CD4-positive, CD25-positive, alpha-beta regulatory T cell (primary cell): ENCODE data around the gene CLEC4F. TPM values are rescaled to one million over a fixed set of nuclear protein-coding genes. Genes with fewer than 3 reads are reported as not detected.

ENCODE experiments used
- ATAC-seq, 2 donors: fragments of 150-1000 bp; cut with Tn5 transposase; one replicate each; pipeline ENCODE4 v1.10.0; 2021; ENCODE audit warnings: low read depth in 2 of 2, moderate number of reproducible peaks in 2 of 2, moderate library complexity in 1 of 2
- DNase-seq, 3 donors: peaks; one replicate each; pipeline versions ENCODE4 v3.0.0 to v3.0.0-alpha.2; 2012 to 2022; ENCODE audit warnings: mixed read lengths in 1 of 3
- H3K27ac ChIP-seq: one replicate; pipeline ENCODE4 v1.7.0; 2013; ENCODE audit warnings: mild to moderate bottlenecking, low read length; ENCODE audit not compliant: insufficient read depth, poor library complexity, severe bottlenecking
- H3K27me3 ChIP-seq: one replicate; pipeline ENCODE4 v1.7.0; 2013; ENCODE audit warnings: low read length; ENCODE audit not compliant: control insufficient read depth, insufficient read depth
- H3K36me3 ChIP-seq: one replicate; pipeline ENCODE4 v1.7.0; 2013; ENCODE audit warnings: mild to moderate bottlenecking, low read length, moderate library complexity; ENCODE audit not compliant: control insufficient read depth, insufficient read depth
- H3K4me1 ChIP-seq: 2 replicates; pipeline ENCODE4 v1.7.0; 2013; ENCODE audit warnings: mild to moderate bottlenecking, low read length; ENCODE audit not compliant: insufficient read depth, control insufficient read depth, poor library complexity, severe bottlenecking
- H3K4me3 ChIP-seq: one replicate; pipeline ENCODE4 v1.7.0; 2013; ENCODE audit warnings: low read depth, mild to moderate bottlenecking, low read length, moderate library complexity
- H3K9me3 ChIP-seq, 2 experiments: 1 replicate in 1 of 2; 2 replicates in 1 of 2; pipeline ENCODE4 v1.7.0; 2013; ENCODE audit warnings: low read length in 2 of 2, mild to moderate bottlenecking in 1 of 2, moderate library complexity in 1 of 2; ENCODE audit not compliant: control insufficient read depth in 2 of 2
- H3K27ac Mint-ChIP-seq, 3 donors: one replicate each; pipeline ENCODE4 v1.8.0; 2020 to 2022; ENCODE audit warnings: mild to moderate bottlenecking in 3 of 3, mixed read lengths in 3 of 3, moderate library complexity in 2 of 3
- H3K27me3 Mint-ChIP-seq: one replicate; pipeline ENCODE4 v1.8.0; 2022; ENCODE audit warnings: mild to moderate bottlenecking, mixed read lengths
- H3K36me3 Mint-ChIP-seq: one replicate; pipeline ENCODE4 v1.8.0; 2020; ENCODE audit warnings: mixed read lengths
- H3K4me1 Mint-ChIP-seq, 4 donors: one replicate each; pipeline ENCODE4 v1.8.0; 2020 to 2022; ENCODE audit warnings: mixed read lengths in 4 of 4, mild to moderate bottlenecking in 1 of 4
- H3K4me3 Mint-ChIP-seq, 4 donors: one replicate each; pipeline ENCODE4 v1.8.0; 2020 to 2022; ENCODE audit warnings: mild to moderate bottlenecking in 4 of 4, mixed read lengths in 4 of 4, moderate library complexity in 3 of 4
- H3K9me3 Mint-ChIP-seq, 7 donors: one replicate each; pipeline ENCODE4 v1.8.0; 2020 to 2022; ENCODE audit warnings: mixed read lengths in 7 of 7, mild to moderate bottlenecking in 3 of 7, moderate library complexity in 2 of 7
- polyA plus RNA-seq, 4 donors: library from polyadenylated mRNA; unstranded; fragments of 300-500 nt; fragmentation: Illumina TruSeq; gene quantifications; one replicate each; pipeline ENCODE4 v1.2.3, GENCODE V29; 2021
- total RNA-seq: library from RNA; stranded (reverse); gene quantifications from one replicate; pipeline ENCODE4 v1.2.3, GENCODE V29; 2022

The CLEC4F gene
- total and polyA plus RNA-seq, 5 donors from 2014 or later, result not detected

DNA sequence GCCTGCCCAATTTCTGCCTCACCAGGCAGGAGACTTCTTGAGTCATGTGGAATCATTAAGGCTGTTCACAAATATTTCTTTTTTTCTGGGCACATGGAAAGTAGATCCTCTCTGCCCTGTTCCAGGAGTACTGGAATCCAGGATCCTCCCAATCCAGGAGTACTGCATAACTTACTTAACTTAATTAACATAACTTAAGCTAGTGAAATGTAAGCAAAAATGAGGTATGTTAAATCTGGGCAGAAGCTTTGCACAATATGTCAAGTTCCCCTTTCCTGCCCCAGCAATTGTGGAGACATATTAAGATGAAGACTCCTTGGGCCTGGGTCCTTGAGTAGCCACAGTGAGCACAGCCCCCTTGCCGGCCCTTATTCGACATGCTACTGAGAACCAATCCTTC lies 12.0 kb upstream of the CLEC4F start:
- Histone ChIP-seq H3K27ac (no peak overlapping the region), H3K4me1 (no peaks in the 10 kb centered on the region), H3K9me3 (no peaks in the 10 kb centered on the region), H3K36me3 (no peaks in the 10 kb centered on the region), H3K27me3 (no peaks in the 10 kb centered on the region), H3K4me3 (no peak overlapping the region)
- H3K27ac Mint-ChIP-seq, result no peak overlapping the region
- no peaks in the 10 kb centered on the region for H3K36me3 Mint-ChIP-seq
- DNase-seq (no peak), ATAC-seq (no peak)
- no peaks in the 10 kb centered on the region for H3K4me1 Mint-ChIP-seq
- no peak overlapping the region for H3K4me3 Mint-ChIP-seq
- peaks cover 10% of the 10 kb centered on the region for H3K27me3 Mint-ChIP-seq
- H3K9me3 Mint-ChIP-seq, result peaks cover 0 to 2% (median 0%) of the 10 kb centered on the region in 7 donors

DNA sequence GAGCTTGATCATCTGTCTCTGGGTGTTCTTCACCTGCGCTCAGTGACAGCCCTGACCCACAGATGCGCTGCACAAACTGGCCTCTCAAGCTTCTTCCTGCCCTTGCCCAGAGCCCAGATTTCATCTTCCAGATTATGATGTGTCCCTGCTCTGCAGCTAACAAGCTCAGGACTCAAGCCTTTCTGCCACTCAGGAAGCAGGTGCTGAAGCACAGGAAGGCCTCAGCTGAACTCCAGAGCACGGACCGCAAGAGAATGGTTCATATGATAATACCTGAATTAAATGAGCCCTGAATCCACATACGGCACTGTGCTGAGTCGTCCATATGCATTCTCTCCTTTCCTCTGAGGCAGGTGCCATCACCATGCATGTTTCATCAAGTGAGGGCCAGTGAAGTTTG lies 11.5 kb upstream of the CLEC4F start:
- H3K27ac ChIP-seq, result no peak overlapping the region

DNA sequence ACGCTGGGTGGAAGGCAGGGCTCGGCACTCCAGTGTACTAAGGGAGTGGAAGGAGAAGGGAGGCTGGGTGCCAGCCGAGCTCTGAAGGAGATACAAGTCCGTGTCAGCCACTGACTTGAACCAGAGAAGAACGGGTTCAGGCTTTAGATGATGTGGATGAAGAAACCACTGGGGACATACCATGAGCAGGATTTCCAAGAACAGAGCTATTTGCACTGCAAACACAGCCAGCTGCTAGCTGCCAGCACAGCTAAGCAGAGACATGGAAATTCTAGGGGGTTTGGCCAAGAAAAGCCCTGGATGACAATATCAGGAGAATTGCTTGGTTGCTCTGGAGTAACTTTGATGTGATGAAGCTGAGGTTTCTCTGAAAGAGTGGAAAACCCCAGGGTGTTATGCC lies 10.0 kb upstream of the CLEC4F start:
- Mint-ChIP-seq H3K4me3 (no peak overlapping the region), H3K27ac (no peak overlapping the region), H3K4me1 (no peaks in the 10 kb centered on the region), H3K27me3 (peaks cover 10% of the 10 kb centered on the region), H3K9me3 (peaks cover 0 to 2% (median 0%) of the 10 kb centered on the region in 7 donors), H3K36me3 (no peaks in the 10 kb centered on the region)
- Histone ChIP-seq H3K27me3 (no peaks in the 10 kb centered on the region), H3K9me3 (no peaks in the 10 kb centered on the region), H3K4me3 (no peak overlapping the region), H3K36me3 (no peaks in the 10 kb centered on the region), H3K4me1 (no peaks in the 10 kb centered on the region), H3K27ac (no peak overlapping the region)
- ATAC-seq, result no peak
- no peak for DNase-seq

More for the DNA sequence above, 11.5 kb upstream of the CLEC4F start:
- Mint-ChIP-seq H3K36me3 (no peaks in the 10 kb centered on the region), H3K9me3 (peaks cover 0 to 2% (median 0%) of the 10 kb centered on the region in 7 donors), H3K27ac (no peak overlapping the region), H3K27me3 (peaks cover 10% of the 10 kb centered on the region), H3K4me1 (no peaks in the 10 kb centered on the region), H3K4me3 (no peak overlapping the region)
- H3K27me3 ChIP-seq, result no peaks in the 10 kb centered on the region
- no peak overlapping the region for H3K4me3 ChIP-seq
- no peaks in the 10 kb centered on the region for H3K36me3 ChIP-seq
- no peaks in the 10 kb centered on the region for H3K9me3 ChIP-seq
- no peak for DNase-seq
- no peak for ATAC-seq
- no peaks in the 10 kb centered on the region for H3K4me1 ChIP-seq

DNA sequence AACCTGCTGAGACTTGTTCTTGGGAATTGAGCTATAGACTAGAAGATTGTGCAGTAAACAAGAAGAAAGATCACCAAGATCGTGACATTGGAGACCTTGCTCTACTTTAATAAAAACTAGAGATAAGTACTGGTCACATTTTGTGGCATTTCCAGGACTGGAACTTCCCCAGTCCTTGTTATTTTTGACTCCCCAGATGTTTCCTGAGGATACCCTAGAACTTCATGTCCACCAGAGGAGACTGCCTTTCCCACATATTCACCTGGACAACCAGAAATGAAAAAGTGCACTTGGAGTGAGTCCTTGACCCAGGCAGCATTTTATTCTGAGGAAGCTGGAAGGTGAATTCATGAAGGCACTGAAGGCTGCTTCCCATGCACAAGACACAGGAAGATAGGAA lies 9.5 kb upstream of the CLEC4F start:
- Histone ChIP-seq H3K9me3 (no peaks in the 10 kb centered on the region), H3K27ac (no peak overlapping the region), H3K4me1 (no peaks in the 10 kb centered on the region), H3K27me3 (no peaks in the 10 kb centered on the region), H3K4me3 (no peak overlapping the region), H3K36me3 (no peaks in the 10 kb centered on the region)
- Mint-ChIP-seq H3K9me3 (no peaks in the 10 kb centered on the region), H3K4me1 (no peaks in the 10 kb centered on the region), H3K36me3 (no peaks in the 10 kb centered on the region), H3K27me3 (peaks cover 10% of the 10 kb centered on the region), H3K4me3 (no peak overlapping the region), H3K27ac (no peak overlapping the region)
- ATAC-seq (no peak), DNase-seq (no peak)

DNA sequence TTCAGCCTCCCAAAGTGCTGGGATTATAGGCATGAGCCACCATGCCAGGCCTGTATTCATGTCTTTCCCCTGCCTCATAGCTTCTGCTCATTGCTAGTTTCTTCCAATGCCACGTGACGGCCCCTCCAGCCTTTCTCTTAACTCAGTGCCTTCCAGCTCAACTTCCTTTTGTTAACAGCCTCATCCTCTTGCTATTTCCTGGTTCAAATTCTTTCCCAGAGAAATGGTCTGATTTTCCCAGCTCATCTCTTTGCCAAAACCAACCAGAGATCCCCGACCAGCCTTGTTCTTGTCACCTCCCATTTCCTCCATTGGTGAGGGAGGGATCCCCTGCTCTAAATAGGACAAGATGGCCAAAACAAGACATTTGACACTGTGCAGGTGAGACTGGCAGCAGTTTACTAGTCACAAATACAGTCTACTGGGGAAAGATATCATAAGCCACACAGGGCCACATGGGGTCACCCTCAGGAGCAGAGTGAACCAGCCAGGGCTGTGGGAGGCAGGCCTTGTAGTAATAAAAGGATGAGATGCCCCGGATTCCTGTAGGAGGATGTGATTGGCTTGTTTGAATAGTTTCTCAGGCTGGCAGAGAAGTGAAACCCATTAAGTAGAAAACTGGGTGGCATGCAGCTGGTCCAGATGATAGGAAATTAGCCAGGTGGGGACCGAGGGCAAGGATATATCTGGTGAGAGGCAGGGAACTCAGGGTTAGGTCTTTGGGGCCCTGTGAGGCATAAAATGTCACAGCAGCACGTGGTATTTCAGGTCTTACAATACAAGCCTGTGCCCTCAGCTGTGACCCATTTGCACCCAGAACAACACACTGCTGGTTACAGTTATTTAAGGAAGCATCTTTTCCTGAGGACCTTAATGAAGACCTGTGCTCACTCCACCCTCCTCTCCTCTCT lies 8.8 kb upstream of the CLEC4F start:
- H3K9me3 Mint-ChIP-seq, result no peaks in the 10 kb centered on the region
- Histone ChIP-seq H3K4me3 (no peak overlapping the region), H3K4me1 (no peaks in the 10 kb centered on the region), H3K27ac (no peak overlapping the region), H3K9me3 (no peaks in the 10 kb centered on the region), H3K27me3 (no peaks in the 10 kb centered on the region), H3K36me3 (no peaks in the 10 kb centered on the region)
- no peaks in the 10 kb centered on the region for H3K4me1 Mint-ChIP-seq
- no peak overlapping the region for H3K27ac Mint-ChIP-seq
- DNase-seq (no peak), ATAC-seq (no peak)
- H3K4me3 Mint-ChIP-seq, result no peak overlapping the region
- H3K36me3 Mint-ChIP-seq, result no peaks in the 10 kb centered on the region
- peaks cover 10% of the 10 kb centered on the region for H3K27me3 Mint-ChIP-seq

DNA sequence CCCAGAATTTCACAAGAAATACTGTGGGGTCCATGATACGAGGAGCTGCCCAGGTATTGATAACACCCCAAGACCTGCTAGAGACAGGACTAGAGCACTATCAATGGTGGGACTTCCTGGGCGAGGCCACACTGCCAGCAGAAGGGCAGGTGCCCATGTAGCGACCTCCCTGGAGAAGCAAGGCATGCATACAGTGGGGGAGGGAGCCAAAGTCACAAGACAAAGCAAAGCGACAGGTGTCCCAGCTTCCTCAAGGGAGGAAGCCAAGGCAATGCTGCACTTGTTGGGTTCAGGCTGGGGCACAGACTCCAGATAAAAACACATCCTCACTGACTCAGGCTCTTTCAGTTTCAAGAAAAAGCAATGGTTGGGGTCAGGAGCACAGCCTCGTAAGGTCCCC lies 7.7 kb upstream of the CLEC4F start:
- DNase-seq (peak in 1 of 3 donors; percentile 20), ATAC-seq (no peak)
- Mint-ChIP-seq H3K27ac (no peak overlapping the region), H3K4me3 (no peak overlapping the region), H3K36me3 (no peaks in the 10 kb centered on the region), H3K27me3 (peaks cover 10% of the 10 kb centered on the region), H3K9me3 (no peaks in the 10 kb centered on the region), H3K4me1 (no peaks in the 10 kb centered on the region)
- no peak overlapping the region for H3K27ac ChIP-seq
- H3K36me3 ChIP-seq, result no peaks in the 10 kb centered on the region
- no peaks in the 10 kb centered on the region for H3K4me1 ChIP-seq
- H3K9me3 ChIP-seq, result no peaks in the 10 kb centered on the region
- H3K27me3 ChIP-seq, result no peaks in the 10 kb centered on the region
- no peak overlapping the region for H3K4me3 ChIP-seq

DNA sequence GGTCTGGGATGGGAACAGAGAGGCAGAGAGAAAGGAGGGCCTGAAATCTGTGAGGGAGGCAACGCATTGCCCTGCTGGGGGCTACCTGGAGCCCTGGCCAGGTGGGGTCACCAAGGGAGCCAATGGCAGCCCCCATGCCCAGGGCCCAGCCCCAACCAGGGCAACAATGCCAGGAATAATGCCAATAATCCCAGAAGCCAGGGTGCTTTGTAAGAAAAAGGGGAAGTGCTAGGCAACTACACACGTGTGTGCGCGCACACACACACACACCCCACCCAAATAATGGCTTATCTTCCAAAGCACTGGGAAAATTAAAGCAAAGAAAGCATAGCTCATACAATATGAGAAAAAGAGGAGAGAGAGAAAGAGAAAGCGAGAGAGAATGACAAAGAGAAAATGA lies 7.0 kb upstream of the CLEC4F start:
- Mint-ChIP-seq H3K4me3 (no peak overlapping the region), H3K36me3 (no peaks in the 10 kb centered on the region), H3K27ac (no peak overlapping the region), H3K4me1 (peaks cover 0 to 5% (median 0%) of the 10 kb centered on the region in 4 donors), H3K9me3 (no peaks in the 10 kb centered on the region), H3K27me3 (peaks cover 7% of the 10 kb centered on the region)
- Histone ChIP-seq H3K27ac (no peak overlapping the region), H3K36me3 (no peaks in the 10 kb centered on the region), H3K27me3 (no peaks in the 10 kb centered on the region), H3K9me3 (no peaks in the 10 kb centered on the region), H3K4me1 (no peaks in the 10 kb centered on the region), H3K4me3 (no peak overlapping the region)
- ATAC-seq (no peak), DNase-seq (no peak)
